ENCODE measurements around the gene PON3.
A peak's percentile ranks its signal among the peaks of the same experiment; 100 is the strongest.

Gene PON3

GRCh38 chr7:95338832-95339231 is 57.3 kb downstream of the PON3 start:
- no peak for DNase-seq

- DNase-seq, result peak; percentile 98
These were observed 61.1 kb downstream of the PON3 start for GRCh38 chr7:95335093-95335492.

GRCh38 chr7:95334447-95334846 is 61.7 kb downstream of the PON3 start:
- peak; percentile 67 for DNase-seq

DNA sequence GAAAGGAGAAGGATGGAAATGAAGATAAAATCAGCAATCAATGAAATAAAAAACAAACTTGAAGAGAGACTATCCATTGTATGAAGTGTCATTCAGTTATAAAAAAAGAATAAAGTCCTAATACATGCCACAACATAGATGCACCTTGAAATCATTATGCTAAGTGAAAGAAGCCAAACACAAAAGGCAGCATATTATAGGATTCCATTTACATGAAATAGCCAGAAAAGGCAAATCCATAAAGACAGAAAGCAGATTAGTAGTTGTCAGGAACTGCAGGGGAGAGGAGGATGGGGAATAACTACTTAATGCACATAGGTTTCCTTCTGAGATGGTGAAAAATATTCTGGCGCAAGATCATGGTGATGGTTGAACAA is 65.2 kb downstream of the PON3 start:
- DNase-seq, result peak; percentile 20

DNA sequence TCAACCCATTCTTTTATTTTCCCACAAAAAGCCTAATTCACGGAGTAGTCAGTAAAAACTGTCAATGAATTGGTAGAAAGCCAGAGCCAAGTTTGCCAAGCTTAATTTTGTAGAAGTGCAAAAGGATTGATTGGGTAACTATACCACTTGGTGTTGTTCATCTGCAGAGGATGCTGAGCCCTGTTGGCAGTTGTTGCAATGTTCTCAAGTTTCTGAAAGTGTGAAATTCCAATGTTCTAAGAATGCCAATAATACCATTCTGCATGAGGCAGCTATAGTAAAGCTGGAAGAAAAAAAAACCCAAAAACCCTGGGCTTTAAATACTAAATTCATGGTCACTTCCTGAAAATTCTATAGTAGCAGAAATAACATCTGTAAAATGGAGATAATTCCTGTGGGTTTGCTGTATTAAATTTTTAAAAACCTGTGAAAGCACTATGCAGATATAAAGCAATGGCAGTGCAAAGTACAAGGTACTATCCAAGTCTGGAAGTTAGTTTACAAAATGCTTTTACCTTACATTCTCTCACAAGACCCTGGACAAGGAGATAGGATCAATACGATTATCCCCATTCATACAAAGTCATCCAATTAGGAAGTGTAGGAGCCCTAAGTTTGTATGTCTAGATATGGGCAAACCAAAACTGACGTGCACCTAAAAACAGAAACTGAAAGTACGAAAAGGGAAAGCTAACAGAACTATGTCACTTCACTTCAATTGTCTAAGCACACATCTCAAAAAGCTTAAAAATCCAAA is 65.8 kb downstream of the PON3 start:
- DNase-seq, result peak; percentile 66

DNA sequence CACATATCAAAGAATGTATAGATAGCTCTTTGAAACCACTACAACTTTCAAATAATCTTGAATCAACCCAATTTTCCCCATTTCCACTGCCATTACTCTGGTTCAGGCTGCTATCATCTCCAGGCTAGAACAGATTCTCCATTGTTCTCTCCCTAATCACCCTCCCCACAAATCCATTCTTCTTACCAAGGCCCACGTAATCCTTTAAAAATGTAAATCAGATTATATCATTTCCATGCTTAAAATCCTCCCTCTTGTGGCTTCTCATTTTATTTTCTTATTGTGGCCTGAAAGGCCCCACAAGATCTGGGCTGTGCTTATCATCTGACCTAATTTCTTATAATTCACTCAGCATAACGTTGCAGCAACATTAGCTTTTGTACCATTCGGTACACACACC is 68.8 kb downstream of the PON3 start:
- no peak for DNase-seq

- no peak for DNase-seq
These were observed 71.7 kb downstream of the PON3 start, which contains the start of gene PON1 for GRCh38 chr7:95324431-95324830. PON1 (minus strand) TSS chr7:95324532; CDS start chr7:95324475, 57 bp downstream.

- DNase-seq, result no peak
These were observed 72.6 kb downstream of the PON3 start for GRCh38 chr7:95323410-95324129.

DNA sequence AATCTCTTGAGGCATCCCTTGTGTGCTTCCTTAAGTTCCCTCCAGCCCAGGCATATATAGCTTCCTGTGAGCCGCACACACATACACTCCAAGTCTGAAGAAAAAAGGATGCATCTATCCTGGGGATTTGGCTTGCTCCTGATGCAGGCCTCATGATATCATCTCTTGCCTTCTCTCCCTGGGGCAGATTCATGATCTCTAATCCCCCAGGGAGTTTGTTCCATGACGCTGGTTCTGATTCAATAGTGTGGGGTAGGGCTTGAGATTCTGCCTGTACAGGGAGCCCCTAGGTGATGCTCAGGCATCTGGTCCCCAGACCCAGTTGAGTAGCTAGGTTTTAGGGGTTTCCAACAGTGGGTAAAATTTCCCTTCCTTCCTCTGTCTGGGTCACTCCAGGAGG is 73.3 kb downstream of the PON3 start:
- peak; percentile 60 for DNase-seq

DNA sequence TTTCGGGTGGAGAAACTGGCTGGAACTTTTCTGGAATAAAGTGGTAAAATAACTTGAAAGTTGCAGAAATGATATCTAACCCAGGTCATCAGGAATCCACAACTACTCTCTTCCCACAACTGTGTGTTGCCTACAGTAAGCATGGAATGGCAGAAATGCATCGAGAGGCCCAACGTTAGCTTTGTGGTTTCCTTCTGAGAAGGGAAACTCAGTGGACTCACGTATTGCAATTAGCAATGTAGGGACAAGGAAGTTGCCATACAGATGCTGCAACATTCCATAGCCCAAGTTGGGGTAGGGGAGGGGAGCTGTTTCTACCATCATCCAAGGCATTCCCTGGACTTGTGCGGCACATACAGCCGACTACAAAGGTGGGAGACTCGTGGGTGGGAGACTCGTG is 73.8 kb downstream of the PON3 start:
- peak; percentile 68 for DNase-seq

GRCh38 chr7:95321720-95322119 is 74.5 kb downstream of the PON3 start:
- DNase-seq, result no peak

- no peak for DNase-seq
These were observed 75.5 kb downstream of the PON3 start for GRCh38 chr7:95320651-95321050.

- no peak for DNase-seq
These were observed 76.6 kb downstream of the PON3 start for GRCh38 chr7:95319570-95319969.

DNA sequence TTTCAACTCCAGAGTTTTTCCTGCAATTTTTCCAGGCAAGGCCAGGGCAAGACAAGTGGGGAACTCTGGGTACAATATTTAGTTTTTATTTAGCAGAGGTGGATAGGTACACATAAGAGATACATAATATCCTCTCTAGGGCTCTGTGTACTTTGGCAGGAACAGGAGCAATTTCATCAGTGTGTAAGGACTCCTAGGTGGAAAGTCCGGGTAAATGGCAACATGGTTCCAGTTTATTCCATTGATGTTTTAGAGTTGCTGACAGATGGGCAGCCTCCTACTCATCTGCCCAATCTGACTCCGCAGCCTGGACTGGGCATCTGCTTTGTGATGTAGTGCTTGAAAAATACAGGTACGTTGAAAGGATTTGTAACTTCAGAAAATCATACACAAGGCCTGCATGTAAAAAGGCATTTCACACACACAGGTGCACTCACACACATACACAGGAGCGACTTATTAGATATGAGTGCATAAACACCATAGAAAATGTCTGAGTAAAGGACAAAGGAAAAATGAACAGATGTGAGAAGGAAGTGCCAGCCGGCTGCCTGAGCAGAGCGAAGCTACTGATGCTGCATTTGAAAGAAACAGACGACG is 77.6 kb downstream of the PON3 start:
- no peak for DNase-seq

DNA sequence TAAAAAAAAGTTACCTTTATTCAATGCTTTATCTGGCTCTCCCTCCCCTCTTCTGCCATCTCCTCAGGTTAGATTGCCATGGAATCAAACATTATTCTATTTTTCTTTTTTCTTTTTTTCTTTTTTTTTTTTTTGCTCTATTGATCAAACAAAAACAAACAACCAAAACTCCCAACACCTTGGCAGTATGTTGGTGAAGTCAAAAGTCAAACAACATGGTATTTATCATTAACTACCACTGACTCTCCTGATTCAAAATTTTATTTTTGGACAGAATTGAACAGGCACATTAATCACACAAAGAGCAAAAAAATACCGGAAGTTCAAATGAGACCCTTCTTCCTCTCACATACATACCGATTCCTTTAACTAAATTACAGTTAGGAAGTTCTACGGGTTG is 78.2 kb downstream of the PON3 start:
- no peak for DNase-seq

GRCh38 chr7:95317546-95317945 is 78.6 kb downstream of the PON3 start:
- DNase-seq, result no peak

DNA sequence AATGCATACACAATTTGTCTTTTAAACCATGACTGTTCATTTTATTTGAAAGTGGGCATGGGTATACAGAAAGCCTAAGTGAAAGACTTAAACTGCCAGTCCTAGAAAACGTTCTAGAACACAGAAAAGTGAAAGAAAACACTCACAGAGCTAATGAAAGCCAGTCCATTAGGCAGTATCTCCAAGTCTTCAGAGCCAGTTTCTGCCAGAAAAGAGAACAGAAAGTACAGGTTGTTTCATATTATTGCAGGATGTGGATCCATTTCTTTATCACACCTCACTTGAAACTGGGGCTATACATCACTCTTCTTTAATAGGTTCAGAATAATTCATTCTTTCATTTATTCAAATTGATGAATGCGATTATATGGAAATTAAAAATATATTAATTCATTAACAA is 79.6 kb downstream of the PON3 start:
- no peak for DNase-seq

- no peak for DNase-seq
These were observed 83.6 kb downstream of the PON3 start for GRCh38 chr7:95312561-95312960.

DNA sequence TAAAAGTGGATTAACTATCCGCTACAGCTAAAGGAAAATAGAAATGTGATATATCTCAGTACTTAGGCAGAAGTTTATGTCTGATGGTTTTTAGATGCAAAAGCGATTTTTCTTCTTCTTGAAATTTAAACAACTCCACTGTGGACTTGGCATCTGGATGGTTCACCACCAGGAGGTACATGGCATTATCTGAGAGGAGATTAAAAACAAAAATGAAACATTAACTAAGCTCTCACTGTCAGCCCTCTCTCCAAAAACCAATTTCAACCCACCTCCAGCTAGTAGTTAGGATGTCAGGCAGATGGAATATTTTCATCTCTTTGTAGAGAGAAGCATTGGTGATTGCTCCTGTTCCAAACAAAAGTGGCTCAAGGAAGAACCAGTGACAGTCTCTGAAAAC is 84.8 kb downstream of the PON3 start:
- DNase-seq, result no peak

GRCh38 chr7:95309951-95310350 is 86.2 kb downstream of the PON3 start:
- no peak for DNase-seq
